ENCODE measurements around the gene HPSE2.
A peak's percentile ranks its signal among the peaks of the same experiment; 100 is the strongest.

Gene HPSE2

GRCh38 chr10:98488669-98489430 is 746.8 kb downstream of the HPSE2 start:
- no peak for DNase-seq (ENCODE audit: low spot score)

DNA sequence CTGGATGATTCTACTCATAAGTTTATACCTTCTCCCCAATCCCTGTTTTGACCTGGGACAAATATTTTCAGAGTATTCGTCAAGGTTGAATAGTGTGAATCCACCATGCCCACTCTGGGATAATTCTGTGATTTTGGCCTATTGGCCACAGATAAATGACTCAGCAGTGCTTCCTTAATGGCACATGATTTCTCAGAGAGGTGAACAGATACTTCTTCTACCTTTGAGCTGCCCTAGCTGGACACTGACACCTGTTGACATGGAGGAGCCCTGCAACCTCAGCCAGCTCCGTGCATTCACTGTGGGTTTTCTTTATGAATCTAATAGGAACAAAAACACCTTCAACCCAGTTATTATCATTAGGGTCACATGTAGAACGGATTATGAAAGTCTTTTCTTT is 748.0 kb downstream of the HPSE2 start:
- DNase-seq (ENCODE audit: low spot score), result no peak

- DNase-seq (ENCODE audit: low spot score), result no peak
Measured at GRCh38 chr10:98486421-98486820, 749.2 kb downstream of the HPSE2 start.

GRCh38 chr10:98485959-98486358 is 749.7 kb downstream of the HPSE2 start:
- no peak for DNase-seq (ENCODE audit: low spot score)

GRCh38 chr10:98483658-98484057 is 752.0 kb downstream of the HPSE2 start:
- DNase-seq (ENCODE audit: low spot score), result no peak

- DNase-seq (ENCODE audit: low spot score), result no peak
Measured at GRCh38 chr10:98482096-98482495, 753.6 kb downstream of the HPSE2 start.

- no peak for DNase-seq (ENCODE audit: low spot score)
Measured at GRCh38 chr10:98481404-98481945, 754.2 kb downstream of the HPSE2 start.

GRCh38 chr10:98478430-98479222 is 757.0 kb downstream of the HPSE2 start:
- DNase-seq (ENCODE audit: low spot score), result no peak

GRCh38 chr10:98477861-98478260 is 757.8 kb downstream of the HPSE2 start:
- no peak for DNase-seq (ENCODE audit: low spot score)

DNA sequence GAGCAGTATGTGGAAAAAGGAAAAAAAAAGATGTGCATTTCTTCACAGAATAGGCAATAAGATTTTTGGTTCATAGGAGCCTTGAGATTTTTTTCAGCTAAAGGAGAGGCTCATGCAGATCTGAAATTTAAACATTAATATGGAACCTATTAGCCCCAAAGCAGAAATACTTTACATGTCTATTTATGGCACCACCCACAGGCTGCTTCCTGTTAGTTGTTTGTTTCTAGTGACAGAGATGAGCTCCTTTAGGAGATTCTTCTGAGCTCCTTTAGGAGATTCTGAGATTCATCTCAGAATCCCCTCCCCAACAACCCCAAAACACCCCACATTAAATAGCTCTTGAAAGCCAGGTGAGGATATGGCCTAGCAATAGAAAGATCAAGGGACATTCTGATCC is 761.0 kb downstream of the HPSE2 start:
- no peak for DNase-seq (ENCODE audit: low spot score)

DNA sequence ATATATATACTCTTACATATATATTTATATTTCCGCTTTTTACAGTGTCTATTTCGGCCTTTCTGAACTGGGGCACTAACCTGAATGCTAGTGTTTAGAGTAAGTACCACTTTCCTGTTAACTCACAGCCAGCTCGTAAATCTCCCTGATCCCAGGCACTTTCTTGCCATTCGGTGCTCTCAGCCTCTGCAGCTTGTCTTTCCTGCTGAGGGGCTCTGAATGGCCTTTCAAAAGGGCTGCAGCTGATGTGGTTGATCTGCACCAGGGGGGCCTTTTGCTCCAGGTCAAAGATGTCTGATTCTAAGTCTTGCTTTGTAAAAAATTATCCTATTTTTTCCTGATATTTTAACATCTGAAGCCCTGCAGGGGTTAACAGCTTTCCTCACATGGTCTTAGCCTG is 763.5 kb downstream of the HPSE2 start:
- DNase-seq (ENCODE audit: low spot score), result no peak

DNA sequence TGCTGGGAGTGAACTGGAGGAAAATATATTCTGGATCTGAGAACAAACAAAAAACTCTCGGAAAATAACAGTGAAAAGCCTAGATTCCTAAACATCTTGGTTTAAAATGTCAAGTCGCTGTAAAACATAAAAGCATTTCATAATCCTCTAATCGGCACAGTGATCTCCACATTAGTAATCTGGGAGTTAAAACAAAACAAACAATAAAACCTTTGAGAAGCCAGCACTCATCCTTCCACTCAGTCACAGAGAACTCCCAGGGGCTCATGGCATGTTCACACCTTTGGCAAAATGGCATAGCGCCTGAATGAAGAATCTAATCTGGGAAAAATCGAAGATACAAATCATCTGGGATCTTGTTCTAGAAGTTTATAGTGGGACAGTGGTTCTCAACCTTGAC is 764.8 kb downstream of the HPSE2 start:
- no peak for DNase-seq (ENCODE audit: low spot score)

DNA sequence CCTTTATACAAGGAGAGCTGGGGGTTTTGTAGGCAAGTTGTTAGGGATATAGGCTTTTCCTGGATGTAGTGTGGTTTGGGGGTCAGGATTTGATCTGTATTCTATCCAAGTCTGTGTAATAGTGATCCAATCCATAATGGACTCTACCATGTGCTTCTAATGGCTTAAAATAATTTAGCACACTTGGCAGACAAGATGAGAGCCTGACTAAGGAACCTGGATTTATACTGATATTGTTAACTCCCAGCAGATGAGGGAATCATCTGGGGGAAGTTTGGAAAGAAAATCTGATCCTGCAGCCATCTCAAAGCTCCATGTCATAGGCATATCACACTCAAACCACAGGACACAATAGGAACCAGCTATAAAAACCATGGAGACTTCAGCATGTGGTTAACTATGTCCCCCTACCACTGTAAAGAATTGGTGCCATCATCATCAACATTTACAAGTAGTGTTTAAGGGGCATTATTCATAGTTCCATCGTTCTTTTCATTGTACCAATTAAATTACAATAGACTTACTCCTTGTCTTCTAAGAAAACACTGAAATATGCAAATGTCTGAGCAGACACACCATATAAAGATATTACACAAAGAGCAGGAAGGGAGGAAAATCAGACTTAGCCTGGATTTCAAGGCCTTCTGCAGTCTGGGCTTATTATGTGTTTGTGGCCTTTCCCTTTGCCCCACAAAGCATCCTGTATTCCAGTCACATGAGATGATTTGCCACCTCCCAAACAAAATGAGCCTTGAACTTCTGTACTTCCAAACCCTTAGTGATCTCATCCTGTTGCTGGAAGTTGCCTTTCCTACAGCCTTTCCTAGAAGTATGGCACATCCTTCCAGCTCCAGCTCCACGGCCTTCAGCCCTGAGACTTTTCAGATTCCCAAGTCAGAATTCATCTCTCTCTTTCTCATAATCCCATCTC is 766.4 kb downstream of the HPSE2 start:
- no peak for DNase-seq (ENCODE audit: low spot score)

DNA sequence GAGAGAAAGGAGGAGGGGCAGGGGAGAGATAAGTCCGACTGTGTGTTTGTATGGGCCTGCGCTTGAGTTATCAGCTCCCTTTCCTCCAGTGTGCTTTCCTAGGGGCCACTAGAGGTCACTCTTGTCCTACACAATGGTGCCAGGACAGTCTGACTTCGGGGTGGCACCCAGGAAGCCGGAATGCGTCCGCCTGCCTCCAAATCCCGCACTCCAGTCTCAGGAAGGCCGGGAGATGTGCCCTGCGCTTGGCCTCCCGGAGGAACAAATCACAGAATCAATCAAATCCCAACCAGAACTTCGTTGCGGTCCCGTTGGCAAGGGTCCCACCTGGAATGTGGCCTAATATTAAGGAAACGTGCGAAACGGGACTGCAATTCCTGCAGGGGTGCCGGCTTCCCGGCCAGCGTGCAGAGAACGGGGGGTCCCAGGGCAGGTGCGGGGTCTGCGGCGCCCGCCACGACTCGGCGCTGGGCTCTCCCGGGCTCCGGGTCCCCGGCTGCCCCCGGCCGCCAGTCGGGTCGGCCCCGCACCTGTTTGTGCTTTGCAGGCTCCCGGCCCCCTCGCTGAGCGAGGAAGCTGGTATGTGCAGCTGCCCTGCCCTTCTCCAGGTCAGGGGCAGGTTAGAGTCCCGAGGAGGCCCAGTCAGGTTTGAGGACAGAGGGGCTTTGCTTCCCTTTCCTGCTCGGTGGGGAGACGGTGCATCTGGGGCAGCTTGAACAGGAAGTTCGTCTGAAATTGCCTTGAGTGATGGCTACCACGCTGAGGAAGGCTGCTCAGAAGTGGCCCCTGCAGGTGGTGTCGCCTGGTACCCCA is 767.9 kb downstream of the HPSE2 start:
- DNase-seq (ENCODE audit: low spot score), result peak; percentile 82

GRCh38 chr10:98466861-98467505 is 768.7 kb downstream of the HPSE2 start:
- DNase-seq (ENCODE audit: low spot score), result no peak

DNA sequence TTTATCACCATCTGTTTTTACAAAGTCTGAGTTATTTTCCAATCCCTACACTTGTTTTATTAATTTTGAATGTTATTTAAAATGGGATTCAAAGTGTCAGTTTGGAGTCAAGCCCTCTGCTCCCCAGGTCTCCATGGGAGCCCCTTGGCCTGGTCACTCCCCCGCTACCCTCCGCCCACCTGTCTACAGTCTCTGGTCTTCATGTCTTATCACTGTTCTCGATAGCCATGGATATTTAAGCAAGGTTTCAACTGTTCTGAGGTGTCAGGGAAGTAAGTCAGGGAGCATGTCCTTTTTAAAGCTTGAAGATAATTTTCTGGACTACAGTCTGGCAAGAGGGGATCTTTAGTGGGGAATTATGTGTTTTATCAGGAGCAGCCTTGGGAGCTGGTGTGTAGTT is 769.8 kb downstream of the HPSE2 start:
- DNase-seq (ENCODE audit: low spot score), result no peak

DNA sequence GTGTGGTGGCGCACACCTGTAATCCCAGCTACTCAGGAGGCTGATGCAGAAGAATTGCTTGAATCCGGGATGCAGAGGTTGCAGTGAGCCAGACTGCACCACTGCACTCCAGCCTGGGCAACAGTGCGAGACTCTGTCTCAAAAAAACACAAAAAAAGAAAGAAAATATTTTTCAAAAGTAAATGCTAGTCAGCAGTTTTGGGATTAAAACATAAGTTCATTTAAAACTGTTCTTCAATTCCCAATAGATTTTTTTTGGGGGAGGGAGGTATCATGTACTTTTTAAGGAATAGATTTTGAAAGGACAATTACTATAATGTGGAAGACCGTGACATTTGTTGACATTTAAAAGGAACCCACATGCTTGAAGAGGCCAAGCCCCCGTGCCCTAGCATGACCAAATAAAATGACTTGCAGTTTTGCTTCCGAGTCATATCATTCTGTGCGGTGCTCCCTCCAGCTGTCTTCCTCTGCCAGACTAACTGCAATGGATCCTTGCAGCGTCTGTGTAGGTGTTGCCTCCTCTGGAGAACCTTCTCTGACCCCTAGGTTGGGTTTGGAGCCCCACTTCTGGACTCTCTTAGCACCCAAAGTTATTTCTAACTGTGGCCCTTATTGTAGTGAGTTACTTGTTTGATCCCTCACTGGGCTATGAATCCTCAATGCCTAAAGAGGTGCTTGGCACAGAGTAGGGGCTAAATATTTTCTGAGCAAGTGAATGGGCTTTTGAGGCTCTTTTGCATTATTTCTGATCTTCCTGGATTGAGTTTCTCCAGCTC is 771.5 kb downstream of the HPSE2 start:
- DNase-seq (ENCODE audit: low spot score), result no peak

GRCh38 chr10:98463016-98463415 is 772.6 kb downstream of the HPSE2 start:
- no peak for DNase-seq (ENCODE audit: low spot score)

GRCh38 chr10:98461500-98461842 is 774.2 kb downstream of the HPSE2 start:
- no peak for DNase-seq (ENCODE audit: low spot score)
